Thyroid gland (tissue), 4 donors: Measurements from ENCODE around the gene CHMP6.

ENCODE experiments used
- CTCF ChIP-seq, 6 experiments: fragments of 200-600 bp in 3 of 6; fragments of 450-650 bp in 3 of 6; sonication (generic) in 3 of 6; IDR thresholded peaks; one replicate each; pipeline ENCODE4 v1.5.1; 2016 to 2019; ENCODE audit warnings: antibody characterized with exemption in 6 of 6, mild to moderate bottlenecking in 2 of 6, inconsistent platforms in 1 of 6, moderate library complexity in 1 of 6
- POLR2A ChIP-seq, 2 donors: fragments of 450-650 bp; IDR thresholded peaks; one replicate each; pipeline ENCODE4 v1.6.1; 2017; ENCODE audit warnings: antibody characterized with exemption in 2 of 2, mild to moderate bottlenecking in 2 of 2, moderate library complexity in 1 of 2

GRCh38 chr17:80950466-80951120 is 41.0 kb upstream of the CHMP6 start:
- TF ChIP-seq CTCF (IDR thresholded peaks at IDR 0.05), result no peak
- no peak for TF ChIP-seq POLR2A (IDR thresholded peaks at IDR 0.05)
